HepG2 (cell line): Measurements from ENCODE around the gene IL1RAPL1. TPM values are rescaled to one million over a fixed set of nuclear protein-coding genes. Genes with fewer than 3 reads are reported as not detected.

Experiments used
- ATAC-seq: fragments of 200-7000 bp; cut with Tn5 transposase; 3 replicates; pipeline ENCODE4 v1.9.1; 2020; ENCODE audit warnings: mild to moderate bottlenecking, moderate library complexity
- BruUV-seq: library from RNA; stranded (reverse); fragments of 400-500 nt; replicated peaks from 2 replicates; lab custom pipeline; 2021; lab: Mats Ljungman, UMichigan
- CTCF ChIA-PET: fragments of 300-600 bp; formaldehyde crosslinking; extraction: SDS; loops from one replicate; lab custom pipeline; 2021; ENCODE audit warnings: low total read pairs, inconsistent platforms, low intra/inter-chr PET ratio; lab: Yijun Ruan, JAX
- POLR2A ChIA-PET: fragments of 350-600 bp; sonication (Branson Sonifier 250); formaldehyde crosslinking; loops from one replicate; lab custom pipeline; 2020; ENCODE audit warnings: antibody characterized with exemption, inconsistent platforms; lab: Yijun Ruan, JAX
- DNase-seq: peaks from one replicate; pipeline ENCODE4 v3.0.0-alpha.2; 2015; ENCODE audit warnings: low spot score
- FAIRE-seq: peaks from 3 replicates; lab custom pipeline; 2011; peaks lifted over from hg19 to GRCh38; lab: Jason Lieb, UNC
- H2AFZ ChIP-seq: one replicate; pipeline ENCODE4 v1.6.1; 2011; ENCODE audit warnings: low read length, inconsistent platforms
- H3K27ac ChIP-seq: fragments of 300-600 bp; 3 replicates; pipeline ENCODE4 v1.8.0; 2011; ENCODE audit warnings: mixed run types, mild to moderate bottlenecking, mixed read lengths, low read length, inconsistent platforms; ENCODE audit not compliant: insufficient read depth; ENCODE audit errors: extremely low read length
- H3K27me3 ChIP-seq, 2 experiments: fragments of 200-600 bp in 1 of 2; 2 replicates in 1 of 2; 3 replicates in 1 of 2; pipeline versions ENCODE4 v1.6.0 to v1.8.0; 2011; ENCODE audit warnings: low read length in 2 of 2, mild to moderate bottlenecking in 2 of 2, moderate library complexity in 2 of 2, inconsistent platforms in 1 of 2; ENCODE audit not compliant: insufficient read depth in 2 of 2, control insufficient read depth in 1 of 2
- H3K36me3 ChIP-seq, 2 experiments: fragments of 200-600 bp in 1 of 2; replicated peaks in 1 of 2; 2 replicates in 1 of 2; 3 replicates in 1 of 2; pipeline versions ENCODE4 v1.5.1 to v1.8.0; 2011; ENCODE audit warnings: low read length in 2 of 2, inconsistent platforms in 1 of 2; ENCODE audit not compliant: insufficient read depth in 2 of 2, control insufficient read depth in 1 of 2
- H3K4me1 ChIP-seq: 2 replicates; pipeline ENCODE4 v1.5.1; 2012; ENCODE audit warnings: low read length, inconsistent platforms; ENCODE audit not compliant: insufficient read depth
- H3K4me2 ChIP-seq: 2 replicates; pipeline ENCODE4 v1.6.0; 2011; ENCODE audit warnings: low read depth, low read length, inconsistent platforms
- H3K4me3 ChIP-seq, 3 experiments: fragments of 200-600 bp in 1 of 3; sonication (generic), shearing (Covaris generic) in 1 of 3; replicated peaks in 1 of 3; 2 replicates each; pipeline ENCODE4 v1.5.1; 2011 to 2016; ENCODE audit warnings: low read length in 3 of 3, inconsistent platforms in 2 of 3, low read depth in 2 of 3, mild to moderate bottlenecking in 2 of 3, control low read depth in 1 of 3, mixed read lengths in 1 of 3; ENCODE audit not compliant: insufficient read depth in 1 of 3
- H3K79me2 ChIP-seq: one replicate; pipeline ENCODE4 v1.6.1; 2011; ENCODE audit warnings: low read length, inconsistent platforms; ENCODE audit not compliant: insufficient read depth
- H3K9ac ChIP-seq: 2 replicates; pipeline ENCODE4 v1.6.0; 2011; ENCODE audit warnings: mild to moderate bottlenecking, low read depth, low read length, inconsistent platforms; ENCODE audit not compliant: insufficient read depth
- H3K9me3 ChIP-seq: 2 replicates; pipeline ENCODE4 v1.5.1; 2012; ENCODE audit warnings: mild to moderate bottlenecking, low read length
- H4K20me1 ChIP-seq: 2 replicates; pipeline ENCODE4 v1.6.0; 2011; ENCODE audit warnings: inconsistent platforms, mild to moderate bottlenecking, low read length, moderate library complexity; ENCODE audit not compliant: insufficient read depth
- CC2D1A ChIP-seq: sonication (generic); formaldehyde crosslinking; IDR thresholded peaks from 2 replicates; pipeline ENCODE4 v1.8.1; 2023; ENCODE audit warnings: mild to moderate bottlenecking, missing genetic modification reagents
- CCAR2 ChIP-seq: fragments of 200-400 bp; formaldehyde crosslinking; optimal IDR thresholded peaks from 2 replicates; pipeline ENCODE3; 2018; ENCODE audit warnings: low read depth, mild to moderate bottlenecking, low read length, moderate library complexity
- DMAP1 ChIP-seq: IDR thresholded peaks from 2 replicates; pipeline ENCODE4 v1.6.1; 2016
- HMG20A ChIP-seq: IDR thresholded peaks from 2 replicates; pipeline ENCODE4 v1.6.1; 2016; ENCODE audit warnings: borderline replicate concordance
- HNRNPLL ChIP-seq: fragments of 200-400 bp; formaldehyde crosslinking; IDR thresholded peaks from 2 replicates; pipeline ENCODE4 v1.6.1; 2017; ENCODE audit warnings: mild to moderate bottlenecking, low read depth, low read length; ENCODE audit not compliant: poor library complexity, severe bottlenecking
- HOXD1 ChIP-seq: sonication (generic); formaldehyde crosslinking; IDR thresholded peaks from 2 replicates; pipeline ENCODE4 v1.5.0; 2020; ENCODE audit warnings: missing genetic modification reagents
- NPAS2 ChIP-seq: sonication (generic); formaldehyde crosslinking; IDR thresholded peaks from 2 replicates; pipeline ENCODE4 v1.8.0; 2022; ENCODE audit warnings: mild to moderate bottlenecking, missing genetic modification reagents, borderline replicate concordance
- PATZ1 ChIP-seq: sonication (generic); formaldehyde crosslinking; IDR thresholded peaks from 2 replicates; pipeline ENCODE4 v1.4.0; 2020; ENCODE audit warnings: missing genetic modification reagents
- SMARCC2 ChIP-seq: fragments of 450-650 bp; IDR thresholded peaks from 2 replicates; pipeline ENCODE4 v1.6.1; 2017; ENCODE audit warnings: antibody characterized with exemption, mild to moderate bottlenecking
- TARDBP ChIP-seq: sonication (generic); formaldehyde crosslinking; IDR thresholded peaks from 2 replicates; pipeline ENCODE4 v1.8.0; 2022; ENCODE audit warnings: mild to moderate bottlenecking, missing genetic modification reagents
- ZEB1 ChIP-seq: IDR thresholded peaks from 2 replicates; pipeline ENCODE4 v1.6.1; 2012; ENCODE audit warnings: mild to moderate bottlenecking, low read depth, inconsistent platforms; ENCODE audit not compliant: insufficient replicate concordance
- ZFP36L2 ChIP-seq: sonication (generic); formaldehyde crosslinking; IDR thresholded peaks from 2 replicates; pipeline ENCODE4 v1.4.0; 2020; ENCODE audit warnings: missing genetic modification reagents
- ZNF569 ChIP-seq: sonication (generic); formaldehyde crosslinking; IDR thresholded peaks from 2 replicates; pipeline ENCODE4 v1.5.0; 2020; ENCODE audit warnings: mild to moderate bottlenecking, missing genetic modification reagents, moderate library complexity, borderline replicate concordance
- ZNF672 ChIP-seq: sonication (generic); formaldehyde crosslinking; IDR thresholded peaks from 2 replicates; pipeline ENCODE4 v1.8.1; 2022; ENCODE audit warnings: missing genetic modification reagents
- WGBS: methylation state at CpG from one replicate; pipeline ENCODE4 v1.1.6; 2017; ENCODE audit warnings: low lambda C conversion rate; 5-methylcytosine and 5-hydroxymethylcytosine counted together
- in situ Hi-C: cut with HindIII; loops from 2 replicates; pipeline ENCODE4 v1.10.0; 2017; ENCODE audit warnings: low pct_unique_long_range_greater_than_20kb; ENCODE audit not compliant: extremely low pct_ligation_motif_present
- intact Hi-C: fragments of 100-400 bp; cut with micrococcal nuclease; formaldehyde crosslinking; loops from one replicate; pipeline ENCODE4 v1.10.0; 2022; ENCODE audit not compliant: unreplicated experiment
- polyA plus RNA-seq, 8 experiments: library from polyadenylated mRNA; depleted of rRNA in 3 of 8; stranded (reverse) in 7 of 8; unstranded in 1 of 8; fragments of >200 nt; fragmentation: Illumina TruSeq in 4 of 8; extraction: Trizol in 4 of 8; gene quantifications; 2 replicates each; pipeline versions ENCODE4 v1.2.1 to v1.2.3, GENCODE V29; 2011 to 2016; ENCODE audit warnings: low read depth in 4 of 8, missing spikeins in 1 of 8, mixed read lengths in 1 of 8; ENCODE audit not compliant: insufficient read depth in 1 of 8
- total RNA-seq, 5 experiments: library from RNA; depleted of rRNA; stranded (reverse); fragments of >200 nt; fragmentation: Illumina TruSeq; extraction: Trizol; gene quantifications; 2 replicates each; pipeline ENCODE4 v1.2.3, GENCODE V29; 2016; ENCODE audit warnings: low read depth in 1 of 5
- TF ChIP-seq, protein P1 (sequence below): sonication (generic); formaldehyde crosslinking; IDR thresholded peaks from 2 replicates; pipeline ENCODE4 v1.4.0; 2020; ENCODE audit warnings: missing genetic modification reagents

IL1RAPL1 gene
- total and polyA plus RNA-seq, 2 of the 13 experiments (the other 11 are each of a cell fraction or from before 2014, with no cell fraction given) = 0.04 TPM; not detected in 1

DNA sequence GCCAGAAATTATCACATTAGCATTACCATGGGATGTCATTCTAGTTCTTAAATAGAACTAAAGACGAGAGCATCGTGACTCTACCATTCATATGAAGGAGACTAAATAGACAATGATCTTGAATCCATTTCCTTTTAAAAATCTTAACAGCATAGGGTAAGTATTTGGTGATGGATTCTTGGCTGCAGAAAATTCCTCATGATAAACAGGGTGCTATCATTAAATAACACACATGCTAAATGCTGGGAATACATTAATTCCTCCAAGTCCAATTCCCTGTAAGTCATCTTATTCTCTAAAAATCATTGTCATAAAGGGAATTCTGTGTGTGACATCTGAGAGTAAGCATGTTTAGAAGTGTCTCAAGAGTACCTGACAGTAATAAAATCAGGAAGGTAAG lies 1157.7 kb downstream of the IL1RAPL1 start:
- H2AFZ ChIP-seq = no peak overlapping the region
- H3K4me2 ChIP-seq = no peak overlapping the region
- no peaks in the 10 kb centered on the region for H3K27me3 ChIP-seq
- H3K36me3 ChIP-seq = no peaks in the 10 kb centered on the region
- no peaks in the 10 kb centered on the region for H3K79me2 ChIP-seq
- TF ChIP-seq ZFP36L2 (CRISPR knock-in tag) (no peak), SMARCC2 (no peak), NPAS2 (CRISPR knock-in tag) (no peak), ZNF672 (CRISPR knock-in tag) (no peak), HOXD1 (CRISPR knock-in tag) (no peak), PATZ1 (CRISPR knock-in tag) (no peak), HMG20A (CRISPR knock-in tag) (no peak), ZEB1 (no peak), ZNF569 (no peak), CC2D1A (CRISPR knock-in tag) (no peak), HNRNPLL (no peak), CCAR2 (no peak), TARDBP (CRISPR knock-in tag) (no peak), DMAP1 (CRISPR knock-in tag) (no peak)
- TF ChIP-seq, protein P1, sequence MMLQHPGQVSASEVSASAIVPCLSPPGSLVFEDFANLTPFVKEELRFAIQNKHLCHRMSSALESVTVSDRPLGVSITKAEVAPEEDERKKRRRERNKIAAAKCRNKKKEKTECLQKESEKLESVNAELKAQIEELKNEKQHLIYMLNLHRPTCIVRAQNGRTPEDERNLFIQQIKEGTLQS (CRISPR knock-in tag) = no peak
- BruUV-seq = no TSS peak
- no peak for DNase-seq
- H3K4me3 ChIP-seq = no peak overlapping the region
- intact Hi-C loops (no loop called here), in situ Hi-C loops (no loop called here)
- ChIA-PET CTCF (no interaction called here), POLR2A (no interaction called here)
- H3K4me1 ChIP-seq = no peaks in the 10 kb centered on the region
- ATAC-seq = no peak
- no peaks in the 10 kb centered on the region for H4K20me1 ChIP-seq
- no peak overlapping the region for H3K27ac ChIP-seq
- WGBS = 7% methylated on average over 2 of the region's 2 CpGs
- H3K9ac ChIP-seq = no peak overlapping the region
- no peaks in the 10 kb centered on the region for H3K9me3 ChIP-seq
- no peak for FAIRE-seq
